OCI-LY1 (cell line): ENCODE data around the gene DYSF.

ENCODE experiments used
- H2AFZ ChIP-seq: fragments of 200-600 bp; sonication (generic), shearing (Covaris generic); 2 replicates; pipeline ENCODE4 v1.6.0; 2014; ENCODE audit warnings: antibody characterized with exemption, mild to moderate bottlenecking, low read length
- H3F3A ChIP-seq: fragments of 200-600 bp; sonication (generic), shearing (Covaris generic); 2 replicates; pipeline ENCODE4 v1.6.0; 2014; ENCODE audit warnings: mild to moderate bottlenecking, antibody characterized with exemption, low read length, moderate library complexity; ENCODE audit not compliant: insufficient read depth
- H3K27ac ChIP-seq: fragments of 200-600 bp; sonication (generic); 2 replicates; pipeline ENCODE4 v1.5.1; 2014; ENCODE audit warnings: low read length, mixed run types, mild to moderate bottlenecking, low read depth; ENCODE audit not compliant: poor library complexity, severe bottlenecking
- H3K27me3 ChIP-seq: fragments of 200-600 bp; sonication (generic); 2 replicates; pipeline ENCODE4 v1.6.0; 2014; ENCODE audit warnings: antibody characterized with exemption, mild to moderate bottlenecking, low read length, moderate library complexity; ENCODE audit not compliant: insufficient read depth
- H3K36me3 ChIP-seq: fragments of 200-600 bp; sonication (generic); 2 replicates; pipeline ENCODE4 v1.6.1; 2014; ENCODE audit warnings: mild to moderate bottlenecking, antibody characterized with exemption, low read length, moderate library complexity, mixed read lengths; ENCODE audit not compliant: insufficient read depth
- H3K4me1 ChIP-seq: fragments of 200-600 bp; sonication (generic); 2 replicates; pipeline ENCODE4 v1.5.1; 2014; ENCODE audit warnings: mild to moderate bottlenecking, low read length, moderate library complexity; ENCODE audit not compliant: insufficient read depth, severe bottlenecking
- H3K4me2 ChIP-seq: fragments of 200-600 bp; sonication (generic), shearing (Covaris generic); 2 replicates; pipeline ENCODE4 v1.6.1; 2014; ENCODE audit warnings: low read length
- H3K4me3 ChIP-seq: fragments of 200-600 bp; sonication (generic); 2 replicates; pipeline ENCODE4 v1.5.1; 2014; ENCODE audit warnings: low read length, low read depth, mild to moderate bottlenecking, mixed read lengths; ENCODE audit not compliant: poor library complexity, severe bottlenecking
- H3K79me2 ChIP-seq: fragments of 200-600 bp; shearing (Covaris generic); 2 replicates; pipeline ENCODE4 v1.6.1; 2016; ENCODE audit warnings: mixed run types, low read length, mixed read lengths; ENCODE audit not compliant: insufficient read depth
- H3K9ac ChIP-seq: fragments of 200-600 bp; sonication (generic), shearing (Covaris generic); 2 replicates; pipeline ENCODE4 v1.6.1; 2014; ENCODE audit warnings: mild to moderate bottlenecking, low read length, mixed read lengths
- H3K9me2 ChIP-seq: fragments of 200-600 bp; sonication (generic), shearing (Covaris generic); 2 replicates; pipeline ENCODE4 v1.6.1; 2014; ENCODE audit warnings: low read depth, mild to moderate bottlenecking, low read length, mixed read lengths
- H3K9me3 ChIP-seq: fragments of 200-600 bp; shearing (Covaris generic); 2 replicates; pipeline ENCODE4 v1.6.1; 2014; ENCODE audit warnings: low read length, mixed read lengths
- H4K20me1 ChIP-seq: fragments of 200-600 bp; sonication (generic), shearing (Covaris generic); 2 replicates; pipeline ENCODE4 v1.6.0; 2016; ENCODE audit warnings: mild to moderate bottlenecking, low read length; ENCODE audit not compliant: insufficient read depth
- EZH2 ChIP-seq: fragments of 200-600 bp; sonication (generic), shearing (Covaris generic); IDR thresholded peaks from 2 replicates; pipeline ENCODE4 v1.8.0; 2017; ENCODE audit warnings: borderline replicate concordance, mixed run types, mild to moderate bottlenecking, antibody characterized with exemption, low read length, moderate library complexity, mixed read lengths
- TF ChIP-seq, protein P1 (sequence below): fragments of 200-600 bp; sonication (generic), shearing (Covaris generic); IDR thresholded peaks from 2 replicates; pipeline ENCODE4 v1.5.1; 2017; ENCODE audit warnings: mild to moderate bottlenecking, antibody characterized with exemption, low read length, moderate library complexity, mixed read lengths

Gene DYSF

DNA sequence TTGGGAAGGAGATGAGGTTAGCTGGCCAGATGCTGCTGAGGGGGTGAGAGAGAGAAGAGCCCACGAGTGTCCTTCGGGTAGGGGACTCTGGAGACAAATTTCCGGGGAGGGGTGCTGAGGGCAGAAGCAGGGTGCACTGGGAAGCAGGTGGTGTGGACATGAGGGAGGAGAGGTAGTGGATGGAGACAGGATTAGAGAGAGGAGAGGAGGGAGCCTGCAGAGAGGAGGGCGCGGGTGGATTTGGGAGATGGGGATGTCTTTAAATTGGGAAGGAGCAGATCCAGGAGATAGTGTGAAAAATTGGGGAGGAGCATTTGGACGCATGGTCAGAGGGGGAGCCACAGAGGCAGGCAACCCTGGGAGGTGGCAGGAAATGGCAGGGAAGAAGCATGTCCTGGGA, 154.7 kb downstream of the DYSF start:
- no peak overlapping the region for H3K4me2 ChIP-seq
- H3K9me2 ChIP-seq: no peaks in the 10 kb centered on the region
- H4K20me1 ChIP-seq: no peaks in the 10 kb centered on the region
- H3K27ac ChIP-seq: no peak overlapping the region
- H3K9ac ChIP-seq: no peak overlapping the region
- H2AFZ ChIP-seq: no peak overlapping the region
- no peaks in the 10 kb centered on the region for H3F3A ChIP-seq
- TF ChIP-seq, protein P1, sequence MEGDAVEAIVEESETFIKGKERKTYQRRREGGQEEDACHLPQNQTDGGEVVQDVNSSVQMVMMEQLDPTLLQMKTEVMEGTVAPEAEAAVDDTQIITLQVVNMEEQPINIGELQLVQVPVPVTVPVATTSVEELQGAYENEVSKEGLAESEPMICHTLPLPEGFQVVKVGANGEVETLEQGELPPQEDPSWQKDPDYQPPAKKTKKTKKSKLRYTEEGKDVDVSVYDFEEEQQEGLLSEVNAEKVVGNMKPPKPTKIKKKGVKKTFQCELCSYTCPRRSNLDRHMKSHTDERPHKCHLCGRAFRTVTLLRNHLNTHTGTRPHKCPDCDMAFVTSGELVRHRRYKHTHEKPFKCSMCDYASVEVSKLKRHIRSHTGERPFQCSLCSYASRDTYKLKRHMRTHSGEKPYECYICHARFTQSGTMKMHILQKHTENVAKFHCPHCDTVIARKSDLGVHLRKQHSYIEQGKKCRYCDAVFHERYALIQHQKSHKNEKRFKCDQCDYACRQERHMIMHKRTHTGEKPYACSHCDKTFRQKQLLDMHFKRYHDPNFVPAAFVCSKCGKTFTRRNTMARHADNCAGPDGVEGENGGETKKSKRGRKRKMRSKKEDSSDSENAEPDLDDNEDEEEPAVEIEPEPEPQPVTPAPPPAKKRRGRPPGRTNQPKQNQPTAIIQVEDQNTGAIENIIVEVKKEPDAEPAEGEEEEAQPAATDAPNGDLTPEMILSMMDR: no peak
- no peak for TF ChIP-seq EZH2
- no peaks in the 10 kb centered on the region for H3K36me3 ChIP-seq
- no peaks in the 10 kb centered on the region; the same call in 1 of the 2 replicates for H3K27me3 ChIP-seq
- no peaks in the 10 kb centered on the region for H3K4me1 ChIP-seq
- H3K9me3 ChIP-seq: no peaks in the 10 kb centered on the region
- no peak overlapping the region for H3K4me3 ChIP-seq
- H3K79me2 ChIP-seq: no peaks in the 10 kb centered on the region

DNA sequence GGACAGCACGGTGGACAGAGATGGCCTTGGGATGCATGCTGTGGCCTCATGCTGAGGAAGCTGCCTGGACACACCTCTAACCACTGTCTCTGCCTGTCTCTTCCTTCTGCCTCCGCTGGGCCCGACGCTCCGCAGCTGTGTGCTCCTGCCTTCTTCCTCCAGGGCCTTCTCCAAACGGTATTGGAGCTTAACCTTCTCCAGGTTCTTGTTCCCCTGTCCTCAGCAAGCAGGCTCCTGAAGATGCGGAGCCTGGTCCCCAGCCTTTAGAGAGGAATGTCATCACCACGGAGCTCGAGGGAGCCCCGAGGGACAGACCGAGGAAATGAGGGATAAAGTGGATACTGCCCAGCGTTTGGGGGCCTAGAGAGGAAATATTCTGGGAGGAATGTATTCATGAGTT, 155.1 kb downstream of the DYSF start:
- H2AFZ ChIP-seq: no peak overlapping the region
- no peak overlapping the region for H3K4me2 ChIP-seq
- no peaks in the 10 kb centered on the region for H3K4me1 ChIP-seq
- H3K9me3 ChIP-seq: no peaks in the 10 kb centered on the region
- H3K9ac ChIP-seq: no peak overlapping the region
- H3K36me3 ChIP-seq: no peaks in the 10 kb centered on the region
- no peaks in the 10 kb centered on the region; the same call in 1 of the 2 replicates for H3K27me3 ChIP-seq
- no peak overlapping the region for H3K4me3 ChIP-seq
- H3K79me2 ChIP-seq: no peaks in the 10 kb centered on the region
- H4K20me1 ChIP-seq: no peaks in the 10 kb centered on the region
- no peaks in the 10 kb centered on the region for H3K9me2 ChIP-seq
- no peak overlapping the region for H3K27ac ChIP-seq
- TF ChIP-seq EZH2: no peak
- TF ChIP-seq, protein P1: no peak
- H3F3A ChIP-seq: no peaks in the 10 kb centered on the region

DNA sequence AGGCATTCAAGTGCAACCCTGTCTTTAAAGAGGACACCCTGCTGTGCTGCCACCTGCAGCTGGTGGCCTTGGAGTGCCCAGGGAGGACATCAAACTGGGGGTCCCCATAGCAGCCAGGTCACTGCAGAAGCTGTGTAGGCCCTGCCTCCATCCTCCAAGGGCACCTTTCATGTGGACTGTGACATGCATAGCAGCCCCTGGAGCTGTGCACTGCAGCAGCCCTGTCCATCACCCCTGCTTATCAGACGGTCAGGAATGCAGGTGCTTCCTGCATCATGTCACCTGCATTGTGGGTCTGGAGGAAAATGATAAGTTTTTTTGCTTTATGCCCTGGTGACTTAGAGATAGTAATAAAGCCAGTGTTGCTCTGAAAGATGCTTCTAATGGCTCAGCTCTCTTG, 155.7 kb downstream of the DYSF start:
- H3K9ac ChIP-seq: no peak overlapping the region
- no peaks in the 10 kb centered on the region for H3F3A ChIP-seq
- no peak overlapping the region for H3K4me3 ChIP-seq
- no peak for TF ChIP-seq EZH2
- TF ChIP-seq, protein P1: no peak
- H3K27ac ChIP-seq: no peak overlapping the region
- no peaks in the 10 kb centered on the region for H3K36me3 ChIP-seq
- no peak overlapping the region for H2AFZ ChIP-seq
- H3K4me2 ChIP-seq: no peak overlapping the region
- H3K4me1 ChIP-seq: no peaks in the 10 kb centered on the region
- no peaks in the 10 kb centered on the region; the same call in 1 of the 2 replicates for H3K27me3 ChIP-seq
- H3K79me2 ChIP-seq: no peaks in the 10 kb centered on the region
- no peaks in the 10 kb centered on the region for H3K9me3 ChIP-seq
- H3K9me2 ChIP-seq: no peaks in the 10 kb centered on the region
- H4K20me1 ChIP-seq: no peaks in the 10 kb centered on the region
